KMS-11 (cell line): Measurements from ENCODE around the gene TPPP.

Source experiments
- H2AFZ ChIP-seq: fragments of 200-600 bp; sonication (generic); 2 replicates; pipeline ENCODE4 v1.6.1; 2016; ENCODE audit warnings: antibody characterized with exemption, mixed run types, low read depth
- H3K27ac ChIP-seq: fragments of 200-600 bp; sonication (generic); 2 replicates; pipeline ENCODE4 v1.6.1; 2016; ENCODE audit warnings: mild to moderate bottlenecking, mixed run types
- H3K27me3 ChIP-seq: fragments of 200-600 bp; sonication (generic); 2 replicates; pipeline ENCODE4 v1.6.1; 2017; ENCODE audit warnings: mild to moderate bottlenecking, low read depth, mixed run types, moderate library complexity; ENCODE audit not compliant: insufficient read depth
- H3K36me3 ChIP-seq: fragments of 200-600 bp; sonication (generic); 2 replicates; pipeline ENCODE4 v1.6.1; 2017; ENCODE audit warnings: mild to moderate bottlenecking, mixed run types; ENCODE audit not compliant: insufficient read depth
- H3K4me1 ChIP-seq: fragments of 200-600 bp; sonication (generic); 2 replicates; pipeline ENCODE4 v1.6.1; 2016; ENCODE audit warnings: mild to moderate bottlenecking, low read depth, mixed run types; ENCODE audit not compliant: poor library complexity, severe bottlenecking
- H3K4me2 ChIP-seq: fragments of 200-600 bp; sonication (generic); 2 replicates; pipeline ENCODE4 v1.7.0; 2016; ENCODE audit warnings: mild to moderate bottlenecking, mixed run types
- H3K4me3 ChIP-seq: fragments of 200-600 bp; sonication (generic); IDR thresholded peaks from 2 replicates; pipeline ENCODE4 v1.6.1; 2017; ENCODE audit warnings: low read depth, low read length, mixed read lengths; ENCODE audit not compliant: insufficient read depth
- H3K79me2 ChIP-seq: fragments of 200-600 bp; sonication (generic); 2 replicates; pipeline ENCODE4 v1.6.1; 2016; ENCODE audit warnings: low read depth, mixed run types; ENCODE audit not compliant: insufficient read depth
- H3K9ac ChIP-seq: fragments of 200-600 bp; sonication (generic); 2 replicates; pipeline ENCODE4 v1.6.1; 2016; ENCODE audit warnings: mild to moderate bottlenecking, mixed run types
- H4K20me1 ChIP-seq: fragments of 200-600 bp; sonication (generic); 2 replicates; pipeline ENCODE4 v1.6.1; 2016; ENCODE audit warnings: mild to moderate bottlenecking, mixed run types; ENCODE audit not compliant: insufficient read depth
- TF ChIP-seq, protein P1 (sequence below): fragments of 200-600 bp; sonication (generic); conservative IDR thresholded peaks from 2 replicates; pipeline ENCODE4 v1.6.1; 2017; ENCODE audit warnings: low read depth, mild to moderate bottlenecking, antibody characterized with exemption, low read length, moderate library complexity, mixed read lengths

Gene TPPP

DNA sequence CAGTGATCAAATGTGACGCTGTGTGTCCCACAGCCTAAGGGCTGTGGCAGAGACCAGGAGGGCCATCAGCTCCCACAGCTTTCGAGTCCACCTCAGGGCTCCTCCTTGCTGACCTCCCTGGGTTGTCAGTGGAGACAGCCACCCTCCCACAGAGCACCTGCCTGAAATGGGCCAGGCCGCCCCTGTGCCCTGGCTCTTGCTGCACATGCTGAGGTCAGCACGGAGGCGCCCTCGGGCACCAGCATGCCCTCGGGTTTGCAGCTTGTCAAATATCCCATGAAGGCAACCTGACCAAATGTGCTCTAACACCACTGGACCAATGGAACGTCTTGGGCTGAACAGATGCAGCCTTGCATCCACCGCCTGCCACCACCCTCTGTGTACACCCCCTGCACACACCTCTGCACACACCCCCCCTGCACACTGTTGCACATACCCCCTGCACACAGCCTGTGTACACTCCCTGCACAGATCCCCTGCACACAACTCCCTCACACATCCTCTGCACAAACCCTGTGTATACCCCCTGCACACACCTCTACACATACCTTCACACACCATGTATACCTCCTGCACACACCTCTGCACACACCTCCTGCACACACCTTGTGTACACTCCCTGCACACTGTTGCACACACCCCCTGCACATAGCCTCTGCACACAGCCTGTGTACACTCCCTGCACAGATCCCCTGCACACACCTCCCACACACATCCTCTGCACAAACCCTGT lies 83.0 kb downstream of the TPPP start:
- Histone ChIP-seq H3K27ac (no peak overlapping the region), H3K36me3 (no peaks in the 10 kb centered on the region), H3K4me3 (no peak overlapping the region), H3K27me3 (0 out of 2 replicates have a peak, but pooled peaks cover 4% of the 10 kb centered on the region), H2AFZ (no peak overlapping the region), H3K9ac (no peak overlapping the region), H3K4me2 (no peak overlapping the region), H4K20me1 (no peaks in the 10 kb centered on the region), H3K79me2 (peaks cover 28% of the 10 kb centered on the region), H3K4me1 (peaks cover 9% of the 10 kb centered on the region)
- TF ChIP-seq, protein P1, sequence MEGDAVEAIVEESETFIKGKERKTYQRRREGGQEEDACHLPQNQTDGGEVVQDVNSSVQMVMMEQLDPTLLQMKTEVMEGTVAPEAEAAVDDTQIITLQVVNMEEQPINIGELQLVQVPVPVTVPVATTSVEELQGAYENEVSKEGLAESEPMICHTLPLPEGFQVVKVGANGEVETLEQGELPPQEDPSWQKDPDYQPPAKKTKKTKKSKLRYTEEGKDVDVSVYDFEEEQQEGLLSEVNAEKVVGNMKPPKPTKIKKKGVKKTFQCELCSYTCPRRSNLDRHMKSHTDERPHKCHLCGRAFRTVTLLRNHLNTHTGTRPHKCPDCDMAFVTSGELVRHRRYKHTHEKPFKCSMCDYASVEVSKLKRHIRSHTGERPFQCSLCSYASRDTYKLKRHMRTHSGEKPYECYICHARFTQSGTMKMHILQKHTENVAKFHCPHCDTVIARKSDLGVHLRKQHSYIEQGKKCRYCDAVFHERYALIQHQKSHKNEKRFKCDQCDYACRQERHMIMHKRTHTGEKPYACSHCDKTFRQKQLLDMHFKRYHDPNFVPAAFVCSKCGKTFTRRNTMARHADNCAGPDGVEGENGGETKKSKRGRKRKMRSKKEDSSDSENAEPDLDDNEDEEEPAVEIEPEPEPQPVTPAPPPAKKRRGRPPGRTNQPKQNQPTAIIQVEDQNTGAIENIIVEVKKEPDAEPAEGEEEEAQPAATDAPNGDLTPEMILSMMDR, result no peak
